HCT116 (cell line): ENCODE measurements around the gene OTUD7B. TPM values are rescaled to one million over a fixed set of nuclear protein-coding genes. Genes with fewer than 3 reads are reported as not detected.
A peak's percentile ranks its signal among the peaks of the same experiment; 100 is the strongest.

Experiments used
- ATAC-seq: fragments of 200-7000 bp; cut with Tn5 transposase; 2 replicates; pipeline ENCODE4 v1.9.1; 2020; ENCODE audit warnings: mild to moderate bottlenecking, moderate library complexity
- BruUV-seq: library from RNA; stranded (reverse); fragments of 400-500 nt; replicated peaks from 2 replicates; lab custom pipeline; 2021; lab: Mats Ljungman, UMichigan
- CTCF ChIA-PET: fragments of 300-600 bp; sonication (Branson Sonifier 250); formaldehyde crosslinking; loops from one replicate; lab custom pipeline; 2021; ENCODE audit warnings: antibody characterized with exemption; lab: Charles Lee
- POLR2A ChIA-PET: fragments of 300-600, 350-600 bp; sonication (Branson Sonifier 250); formaldehyde crosslinking; loops from one replicate; lab custom pipeline; 2021; ENCODE audit warnings: antibody characterized with exemption; lab: Charles Lee
- RAD21 ChIA-PET, 2 experiments: fragments of 300-600 bp; sonication (Branson Sonifier 250); formaldehyde crosslinking; loops; one replicate each; lab custom pipeline; 2023; ENCODE audit warnings: low total read pairs in 2 of 2; ENCODE audit not compliant: uncharacterized antibody in 2 of 2, unreplicated experiment in 2 of 2, low non-redundant PET in 1 of 2; lab: Charles Lee
- DNase-seq: peaks from one replicate; pipeline ENCODE4 v3.0.0-alpha.2; 2010; ENCODE audit warnings: low read depth, low spot score
- H2AFZ ChIP-seq: fragments of 200-600 bp; shearing (Covaris generic), sonication (generic); 2 replicates; pipeline ENCODE4 v1.6.1; 2017; ENCODE audit warnings: low read depth, mixed run types, mixed read lengths, antibody characterized with exemption, low read length; ENCODE audit not compliant: poor library complexity, severe bottlenecking
- H3K27ac ChIP-seq: 2 replicates; pipeline ENCODE4 v1.5.1; 2012; ENCODE audit warnings: low read depth, low read length
- H3K27me3 ChIP-seq: fragments of 200-600 bp; sonication (generic); 2 replicates; pipeline ENCODE4 v1.6.1; 2016; ENCODE audit warnings: mixed run types, low read length, mixed read lengths; ENCODE audit not compliant: insufficient read depth
- H3K36me3 ChIP-seq, 2 experiments: fragments of 200-500 bp in 1 of 2; fragments of 200-600 bp in 1 of 2; sonication (Bioruptor generic) in 1 of 2; sonication (generic) in 1 of 2; 2 replicates each; pipeline versions ENCODE4 v1.5.1 to v1.6.1; 2014 to 2016; ENCODE audit warnings: low read length in 2 of 2, inconsistent platforms in 1 of 2, mixed read lengths in 1 of 2, mixed run types in 1 of 2; ENCODE audit not compliant: insufficient read depth in 2 of 2, control insufficient read depth in 1 of 2
- H3K4me1 ChIP-seq, 2 experiments: fragments of 200-600 bp in 1 of 2; sonication (generic) in 1 of 2; 2 replicates each; pipeline versions ENCODE4 v1.5.1 to v1.6.1; 2012 to 2017; ENCODE audit warnings: low read length in 2 of 2, inconsistent platforms in 1 of 2, mild to moderate bottlenecking in 1 of 2, mixed read lengths in 1 of 2, mixed run types in 1 of 2, moderate library complexity in 1 of 2; ENCODE audit not compliant: insufficient read depth in 2 of 2, control insufficient read depth in 1 of 2
- H3K4me2 ChIP-seq: fragments of 200-600 bp; sonication (generic); 2 replicates; pipeline ENCODE4 v1.6.1; 2017; ENCODE audit warnings: mixed run types, low read length, mixed read lengths
- H3K4me3 ChIP-seq, 2 experiments: fragments of 200-600 bp in 1 of 2; sonication (generic) in 1 of 2; replicated peaks in 1 of 2; 2 replicates each; pipeline ENCODE4 v1.5.1; 2011 to 2016; ENCODE audit warnings: low read length in 2 of 2, control low read depth in 1 of 2, low read depth in 1 of 2, mild to moderate bottlenecking in 1 of 2, mixed read lengths in 1 of 2, mixed run types in 1 of 2
- H3K79me2 ChIP-seq: fragments of 200-600 bp; sonication (generic); 2 replicates; pipeline ENCODE4 v1.6.1; 2017; ENCODE audit warnings: mild to moderate bottlenecking, mixed run types, low read length, moderate library complexity, mixed read lengths; ENCODE audit not compliant: insufficient read depth
- H3K9ac ChIP-seq: fragments of 200-600 bp; sonication (generic); 2 replicates; pipeline ENCODE4 v1.6.1; 2016; ENCODE audit warnings: low read length, mixed read lengths
- H3K9me2 ChIP-seq: fragments of 200-600 bp; sonication (generic), shearing (Covaris generic); 2 replicates; pipeline ENCODE4 v1.6.1; 2017; ENCODE audit warnings: mixed run types, mild to moderate bottlenecking, moderate library complexity; ENCODE audit not compliant: insufficient read depth
- H3K9me3 ChIP-seq, 2 experiments: fragments of 200-500 bp in 1 of 2; fragments of 200-600 bp in 1 of 2; sonication (Bioruptor generic) in 1 of 2; sonication (generic) in 1 of 2; 2 replicates each; pipeline ENCODE4 v1.6.1; 2014 to 2017; ENCODE audit warnings: low read length in 2 of 2, mixed read lengths in 2 of 2, inconsistent platforms in 1 of 2, low read depth in 1 of 2, mild to moderate bottlenecking in 1 of 2, mixed run types in 1 of 2, moderate library complexity in 1 of 2; ENCODE audit not compliant: control insufficient read depth in 1 of 2, insufficient read depth in 1 of 2
- H4K20me1 ChIP-seq: fragments of 200-600 bp; sonication (generic), shearing (Covaris generic); 2 replicates; pipeline ENCODE4 v1.6.1; 2017; ENCODE audit warnings: mixed run types, mild to moderate bottlenecking, moderate library complexity; ENCODE audit not compliant: insufficient read depth
- CBX3 ChIP-seq: IDR thresholded peaks from 2 replicates; pipeline ENCODE4 v1.6.1; 2012; ENCODE audit warnings: low read depth
- CEBPB ChIP-seq: IDR thresholded peaks from 2 replicates; pipeline ENCODE4 v1.6.1; 2012; ENCODE audit warnings: low read depth
- EGR1 ChIP-seq: IDR thresholded peaks from 2 replicates; pipeline ENCODE4 v1.6.1; 2012; ENCODE audit warnings: low read depth
- ELF1 ChIP-seq: IDR thresholded peaks from 2 replicates; pipeline ENCODE4 v1.6.1; 2012; ENCODE audit warnings: low read depth, borderline replicate concordance
- EZH2 ChIP-seq: fragments of 200-600 bp; sonication (generic); IDR thresholded peaks from 2 replicates; pipeline ENCODE4 v1.6.1; 2017; ENCODE audit warnings: antibody characterized with exemption, mixed run types
- EZH2phosphoT487 ChIP-seq: fragments of 200-600 bp; IDR thresholded peaks from 2 replicates; pipeline ENCODE4 v1.6.1; 2018; ENCODE audit warnings: antibody characterized with exemption, borderline replicate concordance
- REST ChIP-seq: IDR thresholded peaks from 2 replicates; pipeline ENCODE4 v1.6.1; 2012; ENCODE audit warnings: low read depth
- SP1 ChIP-seq: IDR thresholded peaks from 2 replicates; pipeline ENCODE4 v1.6.1; 2012; ENCODE audit warnings: low read depth
- TCF7L2 ChIP-seq: IDR thresholded peaks from 2 replicates; pipeline ENCODE4 v1.7.0; 2011; ENCODE audit warnings: borderline replicate concordance, inconsistent platforms; ENCODE audit not compliant: insufficient read depth, insufficient read length; ENCODE audit errors: extremely low read depth
- intact Hi-C: fragments of 100-400 bp; cut with micrococcal nuclease; formaldehyde crosslinking; loops from 2 replicates; pipeline ENCODE4 v1.10.0; 2022
- total RNA-seq: library from RNA; stranded (reverse); gene quantifications from one replicate; pipeline ENCODE4 v1.2.1, GENCODE V29; 2021; ENCODE audit not compliant: unreplicated experiment
- TF ChIP-seq, protein P1 (sequence below): IDR thresholded peaks from 2 replicates; pipeline ENCODE4 v1.6.1; 2012
- TF ChIP-seq, protein P2 (sequence below): IDR thresholded peaks from 2 replicates; pipeline ENCODE4 v1.6.1; 2011; ENCODE audit warnings: mild to moderate bottlenecking, low read length, moderate library complexity; ENCODE audit not compliant: insufficient replicate concordance; ENCODE audit errors: extremely low read depth

OTUD7B gene
- total RNA-seq, 1 experiment from 2014 or later, result 23.7 TPM

- ATAC-seq, result peak; percentile 60
- Histone ChIP-seq H3K4me2 (peak within 1 kb of the TSS; percentile 90), H3K36me3 (no peaks in the 10 kb centered on the region), H4K20me1 (no peaks in the 10 kb centered on the region), H3K4me3 (peak within 1 kb of the TSS; percentile 64 to 66), H3K27me3 (no peaks in the 10 kb centered on the region), H3K9me3 (no peaks in the 10 kb centered on the region), H2AFZ (peak within 1 kb of the TSS; percentile 15), H3K27ac (peak within 1 kb of the TSS; percentile 89), H3K9me2 (no peaks in the 10 kb centered on the region), H3K79me2 (no peaks in the 10 kb centered on the region), H3K4me1 (peaks cover 39 to 63% of the 10 kb centered on the region in 2 experiments), H3K9ac (peak within 1 kb of the TSS; percentile 67)
- TF ChIP-seq TCF7L2 (peak; percentile 55), CEBPB (no peak)
- TF ChIP-seq, protein P1, sequence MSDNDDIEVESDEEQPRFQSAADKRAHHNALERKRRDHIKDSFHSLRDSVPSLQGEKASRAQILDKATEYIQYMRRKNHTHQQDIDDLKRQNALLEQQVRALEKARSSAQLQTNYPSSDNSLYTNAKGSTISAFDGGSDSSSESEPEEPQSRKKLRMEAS, result peak; percentile 16; the same call in 1 of the 2 replicates
- no TSS peak for BruUV-seq
- ChIA-PET RAD21 (no interaction called here), POLR2A (interaction anchor here (0.7 to 4.2 kb wide), 3 partner anchors 8 to 49 kb away, joined by 4 to 43 read pairs (median 23); a partner anchor contains a TSS), CTCF (interaction anchor here (1.7 kb wide), 1 partner anchor 250 kb away, joined by 8 read pairs; no protein-coding TSS in a partner anchor)
- intact Hi-C loops, result loop anchor here (5.0 kb wide), 1 partner anchor 76 kb away; the partner anchor contains the start of gene OTUD7B
- no peak for DNase-seq
These were observed 74.1 kb downstream of the OTUD7B start, which contains the start of gene MTMR11 for GRCh38 chr1:149936170-149936991. Gene MTMR11 (minus strand): TSS chr1:149936879. CDS start chr1:149936647, 232 bp downstream.

DNA sequence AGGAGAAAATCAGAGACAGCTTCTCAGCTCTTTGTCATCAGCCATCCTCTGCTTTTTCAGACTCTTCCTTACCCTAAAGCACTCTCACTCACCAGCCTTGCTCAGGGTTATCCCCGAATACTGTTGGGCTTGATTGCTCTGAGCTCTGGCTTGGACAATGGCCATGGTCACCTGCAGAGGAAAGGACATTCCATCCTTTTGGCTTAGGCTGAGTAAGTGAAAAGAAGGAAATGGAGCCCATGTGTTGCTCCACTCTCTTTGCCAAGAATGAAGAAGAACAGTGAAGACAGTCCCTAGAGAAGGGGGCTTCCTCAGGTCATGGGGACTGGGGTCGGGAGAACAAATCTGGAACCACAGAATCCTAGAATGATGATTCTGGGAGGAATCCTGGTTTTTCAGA, 76.2 kb downstream of the OTUD7B start:
- ChIA-PET CTCF (no interaction called here), POLR2A (interaction anchor here (1.1 kb wide), 1 partner anchor 47 kb away, joined by 3 read pairs; a partner anchor contains a TSS), RAD21 (no interaction called here)
- no peaks in the 10 kb centered on the region for H3K9me2 ChIP-seq
- no peak for ATAC-seq
- H4K20me1 ChIP-seq, result no peaks in the 10 kb centered on the region
- H3K27me3 ChIP-seq, result no peaks in the 10 kb centered on the region
- H3K27ac ChIP-seq, result no peak overlapping the region
- no peak overlapping the region for H3K4me3 ChIP-seq
- peaks cover 21 to 47% of the 10 kb centered on the region in 2 experiments for H3K4me1 ChIP-seq
- H2AFZ ChIP-seq, result no peak overlapping the region
- no TSS peak for BruUV-seq
- H3K9ac ChIP-seq, result no peak overlapping the region
- DNase-seq, result no peak
- no peaks in the 10 kb centered on the region for H3K36me3 ChIP-seq
- no peaks in the 10 kb centered on the region for H3K79me2 ChIP-seq
- H3K4me2 ChIP-seq, result no peak overlapping the region
- H3K9me3 ChIP-seq, result no peaks in the 10 kb centered on the region
- intact Hi-C loops, result no loop called here
- no peak for TF ChIP-seq ELF1
- no peak for TF ChIP-seq EGR1
- no peak for TF ChIP-seq SP1
- no peak for TF ChIP-seq EZH2phosphoT487
- TF ChIP-seq, protein P1, result no peak
- no peak for TF ChIP-seq CBX3
- no peak for TF ChIP-seq REST
- TF ChIP-seq CEBPB, result no peak
- TF ChIP-seq EZH2, result no peak
- TF ChIP-seq, protein P2, sequence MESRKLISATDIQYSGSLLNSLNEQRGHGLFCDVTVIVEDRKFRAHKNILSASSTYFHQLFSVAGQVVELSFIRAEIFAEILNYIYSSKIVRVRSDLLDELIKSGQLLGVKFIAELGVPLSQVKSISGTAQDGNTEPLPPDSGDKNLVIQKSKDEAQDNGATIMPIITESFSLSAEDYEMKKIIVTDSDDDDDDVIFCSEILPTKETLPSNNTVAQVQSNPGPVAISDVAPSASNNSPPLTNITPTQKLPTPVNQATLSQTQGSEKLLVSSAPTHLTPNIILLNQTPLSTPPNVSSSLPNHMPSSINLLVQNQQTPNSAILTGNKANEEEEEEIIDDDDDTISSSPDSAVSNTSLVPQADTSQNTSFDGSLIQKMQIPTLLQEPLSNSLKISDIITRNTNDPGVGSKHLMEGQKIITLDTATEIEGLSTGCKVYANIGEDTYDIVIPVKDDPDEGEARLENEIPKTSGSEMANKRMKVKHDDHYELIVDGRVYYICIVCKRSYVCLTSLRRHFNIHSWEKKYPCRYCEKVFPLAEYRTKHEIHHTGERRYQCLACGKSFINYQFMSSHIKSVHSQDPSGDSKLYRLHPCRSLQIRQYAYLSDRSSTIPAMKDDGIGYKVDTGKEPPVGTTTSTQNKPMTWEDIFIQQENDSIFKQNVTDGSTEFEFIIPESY, result no peak
- TF ChIP-seq TCF7L2, result no peak
